HuH-7 (cell line): ENCODE data around the gene SDHAF2.
"Not testable (repeated sequence)": the region's sequence is repeated elsewhere in the genome, so short reads cannot be mapped to it uniquely, and the experiment has no call there.

Experiments used
- DNase-seq: peaks from one replicate; pipeline ENCODE4 v3.0.0; 2011; ENCODE audit warnings: low spot score

SDHAF2 gene

GRCh38 chr11:61425367-61426131 lies 4.4 kb upstream of the SDHAF2 start:
- DNase-seq, result no peak

GRCh38 chr11:61429346-61429690 lies 606 bp upstream of the SDHAF2 start:
- DNase-seq, result peak; percentile 91

GRCh38 chr11:61430839-61431238 lies 915 bp downstream of the SDHAF2 start:
- not testable (repeated sequence) for DNase-seq

- DNase-seq, result no peak
Observed at GRCh38 chr11:61437496-61437895, 7.6 kb downstream of the SDHAF2 start.

GRCh38 chr11:61439615-61440014 lies 9.7 kb downstream of the SDHAF2 start:
- no peak for DNase-seq

- DNase-seq, result no peak
Observed at GRCh38 chr11:61442616-61443015, 12.7 kb downstream of the SDHAF2 start.

GRCh38 chr11:61445516-61445915 lies 15.6 kb downstream of the SDHAF2 start:
- no peak for DNase-seq

- peak; percentile 92 for DNase-seq
Observed at GRCh38 chr11:61446211-61446651, 16.3 kb downstream of the SDHAF2 start.

GRCh38 chr11:61447601-61448551 lies 18.0 kb downstream of the SDHAF2 start:
- no peak for DNase-seq

GRCh38 chr11:61448552-61448927 lies 18.6 kb downstream of the SDHAF2 start:
- no peak for DNase-seq

- DNase-seq, result no peak
Observed at GRCh38 chr11:61452825-61453224, 22.9 kb downstream of the SDHAF2 start.

GRCh38 chr11:61453695-61454094 lies 23.8 kb downstream of the SDHAF2 start:
- no peak for DNase-seq

GRCh38 chr11:61454520-61454919 lies 24.6 kb downstream of the SDHAF2 start:
- no peak for DNase-seq

GRCh38 chr11:61460474-61460881 lies 30.6 kb downstream of the SDHAF2 start:
- no peak for DNase-seq

- DNase-seq, result no peak
Observed at GRCh38 chr11:61460986-61461385, 31.1 kb downstream of the SDHAF2 start.

- DNase-seq, result not testable (repeated sequence)
Observed at GRCh38 chr11:61467602-61468001, 37.7 kb downstream of the SDHAF2 start.

GRCh38 chr11:61468002-61468401 lies 38.1 kb downstream of the SDHAF2 start:
- no peak for DNase-seq

- DNase-seq, result no peak
Observed at GRCh38 chr11:61472282-61472681, 42.4 kb downstream of the SDHAF2 start.

- no peak for DNase-seq
Observed at GRCh38 chr11:61472868-61473267, 42.9 kb downstream of the SDHAF2 start.

- DNase-seq, result no peak
Observed at GRCh38 chr11:61473370-61474012, 43.6 kb downstream of the SDHAF2 start.

GRCh38 chr11:61474013-61474643 lies 44.2 kb downstream of the SDHAF2 start:
- no peak for DNase-seq

- DNase-seq, result no peak
Observed at GRCh38 chr11:61475433-61475832, 45.5 kb downstream of the SDHAF2 start.
